Right atrium auricular region (tissue), 2 donors: ENCODE measurements around the gene FHDC1. TPM values are rescaled to one million over a fixed set of nuclear protein-coding genes. Genes with fewer than 3 reads are reported as not detected.

Experiments used
- DNase-seq: peaks from one replicate; pipeline ENCODE4 v3.0.0-alpha.2; 2019; ENCODE audit warnings: low spot score
- H3K27ac ChIP-seq, 2 donors: fragments of 200-600 bp; sonication (generic); 1 replicate in 1 of 2; 2 replicates in 1 of 2; pipeline ENCODE4 v1.5.1; 2016 to 2019
- H3K27me3 ChIP-seq, 2 donors: fragments of 200-600 bp; sonication (generic); one replicate each; pipeline versions ENCODE4 v1.5.1 to v1.6.0; 2017 to 2019
- H3K36me3 ChIP-seq: fragments of 200-600 bp; sonication (generic); one replicate; pipeline ENCODE4 v1.5.1; 2016
- H3K4me1 ChIP-seq, 2 donors: fragments of 200-600 bp; sonication (generic); one replicate each; pipeline versions ENCODE4 v1.5.1 to v1.6.0; 2017 to 2019
- H3K4me3 ChIP-seq, 2 donors: fragments of 200-600 bp; sonication (generic); 1 replicate in 1 of 2; 2 replicates in 1 of 2; pipeline ENCODE4 v1.5.1; 2017 to 2019; ENCODE audit warnings: mild to moderate bottlenecking in 1 of 2, moderate library complexity in 1 of 2
- H3K9me3 ChIP-seq, 2 donors: fragments of 200-600 bp; sonication (generic); one replicate each; pipeline ENCODE4 v1.5.1; 2019
- total RNA-seq, 2 donors: library from RNA; depleted of rRNA; stranded (reverse); fragments of >200 nt; gene quantifications; one replicate each; pipeline ENCODE4 v1.1.0, GENCODE V29; 2016
- TF ChIP-seq, protein P1 (sequence below), 2 donors: fragments of 200-600 bp; sonication (generic); IDR thresholded peaks; one replicate each; pipeline ENCODE4 v1.5.1; 2019; ENCODE audit warnings: antibody characterized with exemption in 2 of 2

The FHDC1 gene
- total RNA-seq, 2 donors from 2014 or later, result 0.33 to 0.90 TPM

DNA sequence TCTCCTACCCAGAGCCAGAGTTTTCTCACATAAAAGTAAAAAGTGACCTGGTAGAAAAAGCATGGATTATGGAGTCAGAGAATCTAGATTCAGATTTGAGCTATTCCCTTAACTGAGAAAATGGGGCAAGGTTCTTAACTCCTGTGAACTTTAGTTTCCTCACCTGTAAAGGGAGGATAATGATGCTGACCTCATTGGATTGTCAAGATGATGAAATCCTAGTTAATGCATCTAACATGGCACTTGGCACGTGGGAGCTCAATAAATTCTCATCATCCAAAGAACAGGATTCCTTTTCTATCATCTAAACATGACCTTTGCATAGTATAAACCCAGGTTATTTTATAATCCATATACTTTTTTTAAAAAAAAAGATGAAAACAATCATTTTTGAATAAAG lies 18.6 kb downstream of the FHDC1 start:
- H3K27ac ChIP-seq, result no peak overlapping the region
- no peak overlapping the region for H3K4me3 ChIP-seq

DNA sequence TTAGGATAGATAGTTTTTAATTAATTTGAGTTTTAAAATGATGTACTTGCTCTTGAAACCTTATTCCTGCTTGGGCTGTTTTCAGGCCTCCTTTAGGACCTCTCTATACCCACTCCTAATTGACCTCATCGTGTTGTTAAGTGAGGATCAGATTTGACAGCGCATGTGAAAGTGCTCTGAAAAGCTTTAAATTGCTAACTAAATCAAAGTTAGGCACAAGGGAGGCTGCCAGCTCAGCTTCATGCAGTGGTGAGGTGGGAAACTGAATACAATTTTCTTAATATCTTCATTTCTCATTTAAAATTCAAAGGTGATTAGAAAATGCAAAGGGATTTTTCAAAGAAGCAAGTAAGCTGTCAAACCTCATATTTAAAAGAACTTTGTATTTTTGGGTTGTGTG lies 20.0 kb downstream of the FHDC1 start:
- no peak overlapping the region for H3K4me3 ChIP-seq
- peaks cover 0 to 25% of the 10 kb centered on the region in 2 donors for H3K4me1 ChIP-seq
- H3K27me3 ChIP-seq, result no peaks in the 10 kb centered on the region
- TF ChIP-seq, protein P1, sequence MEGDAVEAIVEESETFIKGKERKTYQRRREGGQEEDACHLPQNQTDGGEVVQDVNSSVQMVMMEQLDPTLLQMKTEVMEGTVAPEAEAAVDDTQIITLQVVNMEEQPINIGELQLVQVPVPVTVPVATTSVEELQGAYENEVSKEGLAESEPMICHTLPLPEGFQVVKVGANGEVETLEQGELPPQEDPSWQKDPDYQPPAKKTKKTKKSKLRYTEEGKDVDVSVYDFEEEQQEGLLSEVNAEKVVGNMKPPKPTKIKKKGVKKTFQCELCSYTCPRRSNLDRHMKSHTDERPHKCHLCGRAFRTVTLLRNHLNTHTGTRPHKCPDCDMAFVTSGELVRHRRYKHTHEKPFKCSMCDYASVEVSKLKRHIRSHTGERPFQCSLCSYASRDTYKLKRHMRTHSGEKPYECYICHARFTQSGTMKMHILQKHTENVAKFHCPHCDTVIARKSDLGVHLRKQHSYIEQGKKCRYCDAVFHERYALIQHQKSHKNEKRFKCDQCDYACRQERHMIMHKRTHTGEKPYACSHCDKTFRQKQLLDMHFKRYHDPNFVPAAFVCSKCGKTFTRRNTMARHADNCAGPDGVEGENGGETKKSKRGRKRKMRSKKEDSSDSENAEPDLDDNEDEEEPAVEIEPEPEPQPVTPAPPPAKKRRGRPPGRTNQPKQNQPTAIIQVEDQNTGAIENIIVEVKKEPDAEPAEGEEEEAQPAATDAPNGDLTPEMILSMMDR (IDR thresholded peaks at IDR 0.05), result no peak
- H3K9me3 ChIP-seq, result no peaks in the 10 kb centered on the region
- H3K36me3 ChIP-seq, result no peaks in the 10 kb centered on the region
- no peak overlapping the region for H3K27ac ChIP-seq
- DNase-seq, result no peak

More for the DNA sequence above, 18.6 kb downstream of the FHDC1 start:
- DNase-seq, result no peak
- H3K4me1 ChIP-seq, result peaks cover 0 to 25% of the 10 kb centered on the region in 2 donors
- H3K36me3 ChIP-seq, result no peaks in the 10 kb centered on the region
- TF ChIP-seq, protein P1 (IDR thresholded peaks at IDR 0.05), result no peak
- no peaks in the 10 kb centered on the region for H3K9me3 ChIP-seq
- H3K27me3 ChIP-seq, result no peaks in the 10 kb centered on the region

DNA sequence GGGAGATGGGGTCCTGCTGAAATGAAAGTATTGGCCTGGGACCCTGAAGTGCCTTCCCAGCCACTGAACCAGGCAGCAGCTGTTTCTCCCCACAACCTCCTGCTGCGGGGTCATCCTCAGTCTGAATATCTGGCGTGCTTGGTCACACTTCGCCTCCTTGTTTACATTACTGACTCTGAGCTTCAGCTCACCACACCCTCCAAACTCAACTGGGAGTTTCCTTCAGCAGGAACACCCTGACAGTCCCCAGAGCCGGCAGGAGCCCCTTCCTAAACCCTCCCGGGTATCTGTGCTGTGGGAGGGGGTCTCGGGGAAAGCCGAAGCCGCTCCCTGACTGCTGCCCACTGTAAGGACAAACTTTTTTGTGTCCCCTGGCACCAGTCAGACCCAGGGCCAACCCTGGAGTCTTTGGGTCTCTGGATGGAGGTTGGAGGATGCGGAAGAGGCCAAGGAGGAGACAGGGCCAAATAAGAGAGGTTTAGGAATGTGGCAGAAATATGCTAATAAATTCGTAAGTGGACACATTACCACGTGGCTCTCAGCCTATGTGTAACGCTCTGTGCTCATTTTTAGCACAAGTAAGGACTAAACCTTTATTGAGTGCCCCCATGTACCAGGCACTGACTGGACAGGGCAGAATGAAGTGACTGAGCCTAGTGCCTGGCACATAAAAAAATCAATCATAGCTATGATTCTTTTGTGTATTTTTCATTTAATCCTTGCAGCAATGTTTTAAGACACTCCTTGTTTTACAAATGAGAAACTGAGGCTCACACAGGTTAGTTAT lies 20.7 kb downstream of the FHDC1 start:
- Histone ChIP-seq H3K27ac (no peak overlapping the region), H3K27me3 (no peaks in the 10 kb centered on the region), H3K36me3 (no peaks in the 10 kb centered on the region), H3K4me1 (peaks cover 0 to 25% of the 10 kb centered on the region in 2 donors), H3K4me3 (no peak overlapping the region), H3K9me3 (no peaks in the 10 kb centered on the region)
- TF ChIP-seq, protein P1 (IDR thresholded peaks at IDR 0.05), result no peak
- no peak for DNase-seq

DNA sequence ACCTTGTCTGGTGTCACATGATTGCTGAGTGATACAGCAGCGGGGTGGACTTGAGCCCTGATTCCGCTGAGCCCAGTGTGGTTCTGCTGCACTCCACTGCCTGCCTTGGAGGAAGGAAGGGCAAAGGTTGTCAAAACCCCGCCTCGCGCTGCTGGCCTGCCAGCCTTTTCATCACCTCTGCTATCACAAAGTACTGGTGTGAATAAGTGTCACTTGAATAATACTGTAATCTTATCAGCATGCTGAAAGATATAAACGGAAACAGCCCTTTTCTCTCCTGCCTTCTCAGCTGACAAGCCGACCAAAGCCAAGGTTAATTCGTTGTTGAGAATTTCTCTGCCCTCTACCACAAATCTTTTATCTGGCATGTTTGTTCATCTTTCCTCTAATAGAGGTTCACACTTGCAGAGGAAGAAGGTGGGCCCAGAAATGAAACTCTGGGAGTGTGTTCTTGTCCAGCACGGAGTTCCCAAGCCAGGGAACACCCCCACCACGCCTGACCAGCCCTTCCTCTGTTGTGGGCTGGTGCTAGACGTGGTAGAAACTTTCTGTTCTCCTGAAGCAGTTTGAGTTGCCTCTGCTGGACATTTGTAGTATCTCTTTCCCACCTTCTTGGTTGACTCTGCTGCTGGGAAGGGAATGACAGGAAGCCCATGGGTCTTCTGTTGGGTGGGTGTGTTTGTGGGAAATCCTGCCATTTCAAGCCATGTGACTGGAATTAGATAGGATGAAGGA lies 21.5 kb downstream of the FHDC1 start:
- Histone ChIP-seq H3K4me3 (no peak overlapping the region), H3K4me1 (peaks cover 0 to 25% of the 10 kb centered on the region in 2 donors), H3K27ac (no peak overlapping the region), H3K9me3 (no peaks in the 10 kb centered on the region), H3K36me3 (no peaks in the 10 kb centered on the region), H3K27me3 (no peaks in the 10 kb centered on the region)
- DNase-seq, result no peak
- TF ChIP-seq, protein P1 (IDR thresholded peaks at IDR 0.05), result no peak

DNA sequence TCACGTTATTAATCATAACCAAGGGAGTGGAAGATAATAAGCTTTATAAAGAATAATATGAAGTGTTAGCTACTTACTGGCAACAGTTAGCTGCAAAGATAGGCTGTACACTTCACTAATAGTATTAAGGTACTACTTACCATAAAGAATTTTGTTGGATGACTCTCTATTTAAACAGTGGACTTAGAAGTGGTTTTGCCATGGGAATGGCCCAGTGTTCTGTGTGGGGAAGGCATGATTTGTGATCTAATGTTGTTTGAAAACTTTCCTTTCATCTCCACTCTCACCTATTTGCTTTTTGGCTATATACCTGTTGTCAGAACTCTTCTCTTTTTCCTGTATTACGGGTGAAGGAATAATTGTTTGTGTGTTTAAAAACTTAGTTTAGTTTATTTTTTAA lies 23.0 kb downstream of the FHDC1 start:
- Histone ChIP-seq H3K9me3 (no peaks in the 10 kb centered on the region), H3K27me3 (no peaks in the 10 kb centered on the region), H3K4me1 (peaks cover 0 to 25% of the 10 kb centered on the region in 2 donors), H3K4me3 (no peak overlapping the region), H3K36me3 (no peaks in the 10 kb centered on the region), H3K27ac (no peak overlapping the region)
- TF ChIP-seq, protein P1 (IDR thresholded peaks at IDR 0.05), result no peak
- no peak for DNase-seq
